GM18511 (cell line): ENCODE measurements around the gene SLC35G2.
"Not testable (repeated sequence)": the region's sequence is repeated elsewhere in the genome, so short reads cannot be mapped to it uniquely, and the experiment has no call there.

Experiments used
- ATAC-seq: cut with Tn5 transposase; IDR thresholded peaks from one replicate; pipeline ENCODE4 v1.9.1; 2021; ENCODE audit warnings: mild to moderate bottlenecking, moderate library complexity; ENCODE audit not compliant: unreplicated experiment

Gene SLC35G2

DNA sequence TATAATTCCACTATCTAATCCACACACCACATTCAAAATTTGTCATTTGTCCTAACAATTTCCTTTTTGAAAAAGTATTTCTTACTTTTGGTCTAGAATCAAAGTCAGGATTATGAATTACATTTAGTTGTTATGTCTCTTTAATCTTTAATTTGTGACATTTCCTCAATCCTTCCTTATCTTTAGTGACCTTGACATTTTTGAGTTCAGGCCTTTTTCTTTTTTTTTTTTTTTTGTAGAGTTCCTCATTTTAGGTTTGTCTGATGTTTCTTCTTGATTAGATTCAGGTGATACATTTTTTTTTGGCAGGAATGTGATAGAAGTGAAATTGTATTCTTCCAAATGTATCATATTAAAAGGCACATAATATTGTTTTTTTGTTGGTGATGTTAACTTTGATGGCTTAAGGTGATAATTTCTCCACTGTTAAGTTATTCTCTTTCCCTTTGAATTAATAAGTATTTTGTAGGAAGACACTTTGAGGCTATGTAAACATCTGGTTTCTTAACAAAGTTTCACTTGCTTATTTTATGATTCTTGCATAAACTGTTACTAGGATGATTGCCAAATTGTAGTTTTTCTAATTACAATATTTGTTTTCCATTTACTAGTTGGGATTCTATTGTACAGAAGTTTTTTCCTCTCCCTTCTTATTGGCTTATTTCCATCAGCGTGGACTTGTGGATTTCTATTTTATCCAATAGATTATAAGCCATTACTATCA, 16.3 kb downstream of the SLC35G2 start:
- ATAC-seq = no peak

- ATAC-seq = no peak
Observed at GRCh38 chr3:136835813-136836510, 17.0 kb downstream of the SLC35G2 start.

- no peak for ATAC-seq
Observed at GRCh38 chr3:136836511-136837156, 17.7 kb downstream of the SLC35G2 start.

- ATAC-seq = no peak
Observed at GRCh38 chr3:136838641-136839555, 20.0 kb downstream of the SLC35G2 start.

- ATAC-seq = no peak
Observed at GRCh38 chr3:136839556-136839931, 20.6 kb downstream of the SLC35G2 start.

DNA sequence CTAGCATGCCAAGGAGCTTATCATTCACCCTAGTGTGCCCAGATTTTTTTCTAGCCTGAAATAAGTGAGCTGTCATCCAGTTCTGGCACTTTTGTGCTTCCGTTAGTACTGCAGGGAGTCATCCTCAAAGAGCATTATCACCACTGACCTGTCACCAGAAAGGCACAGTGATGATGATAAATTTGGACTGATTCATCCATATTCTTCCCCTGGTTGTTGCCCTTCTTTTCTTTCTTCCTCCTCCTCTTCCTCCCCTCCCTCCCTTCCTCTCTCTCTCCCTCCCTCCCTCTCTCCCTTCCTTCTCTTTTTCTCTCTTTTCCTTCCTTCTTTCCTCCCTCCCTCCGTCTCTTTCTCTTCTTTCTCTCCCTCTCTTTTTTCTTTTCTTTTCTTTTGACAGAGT, 21.3 kb downstream of the SLC35G2 start:
- no peak for ATAC-seq

GRCh38 chr3:136842294-136842693, 23.4 kb downstream of the SLC35G2 start:
- no peak for ATAC-seq

DNA sequence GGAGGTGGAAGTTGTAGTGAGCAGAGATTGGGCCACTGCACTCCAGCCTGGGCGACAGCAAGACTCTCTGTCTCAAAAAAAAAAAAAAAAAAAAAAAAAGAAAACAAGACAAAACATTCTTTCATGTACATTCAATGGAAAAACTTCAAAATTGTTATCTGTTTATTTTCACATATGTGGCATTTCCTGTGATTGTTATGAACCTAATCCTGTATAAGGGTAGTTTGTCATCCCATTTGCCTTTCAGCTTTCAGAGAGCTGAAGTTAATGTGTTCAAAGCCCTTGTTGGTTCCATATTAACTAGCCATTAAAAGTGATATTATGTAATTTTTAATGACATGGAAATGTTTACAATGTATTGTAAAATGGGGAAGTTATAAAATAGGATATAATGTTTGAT, 25.8 kb downstream of the SLC35G2 start:
- ATAC-seq = no peak

DNA sequence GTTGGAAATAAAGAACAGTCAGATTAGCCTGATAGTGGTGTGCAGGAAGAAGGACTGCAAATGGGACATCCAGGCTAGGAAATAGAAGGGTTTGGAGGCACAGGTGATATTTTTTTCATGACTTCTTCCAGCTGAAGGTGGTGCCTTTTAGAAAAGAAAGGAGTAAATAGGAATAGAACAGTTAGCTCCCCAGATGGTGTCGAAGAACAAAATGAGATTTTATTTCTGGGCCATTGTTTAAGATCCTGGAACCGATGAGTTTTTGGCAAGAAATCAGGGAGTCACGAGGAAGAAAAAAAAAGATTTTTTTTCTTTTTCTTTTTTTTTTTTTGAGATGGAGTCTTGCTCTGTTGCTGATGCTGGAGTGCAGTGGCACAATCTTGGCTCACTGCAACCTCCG, 33.3 kb downstream of the SLC35G2 start:
- ATAC-seq = no peak

- no peak for ATAC-seq
Observed at GRCh38 chr3:136856665-136857064, 37.7 kb downstream of the SLC35G2 start.

DNA sequence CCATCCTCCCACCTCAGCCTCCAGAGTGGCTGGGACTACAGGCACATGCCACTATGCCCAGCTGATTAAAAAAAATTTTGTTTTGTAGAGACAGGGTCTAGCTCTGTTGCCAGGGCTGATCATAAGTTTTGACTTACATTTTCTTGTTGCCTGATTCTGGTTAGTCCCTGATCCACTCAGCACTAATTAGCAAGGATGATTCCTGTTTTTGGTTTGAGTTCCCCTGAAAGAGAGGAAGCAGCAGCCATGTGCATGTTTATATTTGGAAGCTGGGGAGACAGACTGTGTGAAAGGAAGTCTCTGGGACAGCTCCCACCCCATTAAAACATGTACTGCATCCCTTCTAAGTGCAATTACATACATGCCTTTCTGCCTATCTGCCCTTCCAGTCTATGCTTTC, 39.5 kb downstream of the SLC35G2 start:
- no peak for ATAC-seq

- no peak for ATAC-seq
Observed at GRCh38 chr3:136860541-136860940, 41.6 kb downstream of the SLC35G2 start.

GRCh38 chr3:136861890-136862616, 43.1 kb downstream of the SLC35G2 start, which contains the start of gene NCK1:
Gene NCK1 (plus strand): TSS chr3:136862208. CDS start chr3:136928002, 65,794 bp downstream.
- ATAC-seq = peak; percentile 97

GRCh38 chr3:136862617-136863322, 43.8 kb downstream of the SLC35G2 start:
- ATAC-seq = peak; percentile 36

DNA sequence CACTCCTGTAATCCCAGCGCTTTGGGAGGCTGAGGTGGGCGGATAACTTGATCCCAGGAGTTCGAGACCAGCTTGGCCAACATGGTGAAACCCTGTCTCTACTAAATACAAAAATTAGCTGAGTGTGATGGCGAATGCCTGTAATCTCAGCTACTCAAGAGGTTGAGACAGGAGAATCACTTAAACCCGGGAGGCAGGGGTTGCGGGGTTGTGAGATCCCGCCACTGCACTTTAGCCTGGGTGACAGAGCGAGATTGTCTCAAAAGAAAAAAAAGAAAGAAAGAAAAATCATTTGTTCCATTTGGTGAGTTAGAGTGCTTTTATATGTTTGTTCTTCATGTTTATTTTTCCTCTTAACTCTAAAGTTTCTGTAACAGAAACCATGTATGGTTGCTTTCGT, 50.4 kb downstream of the SLC35G2 start:
- ATAC-seq = no peak

DNA sequence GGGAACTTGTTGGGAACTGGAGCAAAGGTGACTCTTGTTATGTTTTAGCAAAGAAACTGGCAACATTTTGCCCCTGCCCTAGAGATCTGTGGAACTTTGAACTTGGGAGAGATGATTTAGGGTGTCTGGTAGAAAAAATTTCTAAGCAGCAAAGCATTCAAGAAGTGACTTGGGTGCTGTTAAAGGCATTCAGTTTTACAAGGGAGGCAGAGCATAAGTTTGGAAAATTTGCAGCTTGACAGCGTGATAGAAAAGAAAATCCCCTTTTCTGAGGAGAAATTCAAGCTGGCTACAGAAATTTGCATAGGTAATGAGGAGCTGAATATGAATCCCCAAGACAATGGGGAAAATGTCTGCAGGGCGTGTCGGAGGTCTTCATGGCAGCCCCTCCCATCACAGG, 53.3 kb downstream of the SLC35G2 start:
- ATAC-seq = not testable (repeated sequence)

DNA sequence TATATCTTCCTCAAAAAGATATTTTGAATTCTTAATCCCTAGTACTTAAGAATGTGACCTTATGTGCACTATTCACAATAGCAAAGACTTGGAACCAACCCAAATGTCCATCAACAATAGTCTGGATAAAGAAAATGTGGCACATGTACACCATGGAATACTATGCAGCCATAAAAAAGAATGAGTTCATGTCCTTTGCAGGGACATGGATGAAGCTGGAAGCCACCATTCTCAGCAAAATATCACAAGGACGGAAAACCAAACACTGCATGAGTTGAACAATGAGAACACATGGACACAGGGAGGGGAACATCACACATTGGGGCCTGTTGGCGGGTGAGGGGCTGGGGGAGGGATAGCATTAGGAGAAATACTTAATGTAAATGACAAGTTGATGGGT, 60.6 kb downstream of the SLC35G2 start:
- ATAC-seq = not testable (repeated sequence)

DNA sequence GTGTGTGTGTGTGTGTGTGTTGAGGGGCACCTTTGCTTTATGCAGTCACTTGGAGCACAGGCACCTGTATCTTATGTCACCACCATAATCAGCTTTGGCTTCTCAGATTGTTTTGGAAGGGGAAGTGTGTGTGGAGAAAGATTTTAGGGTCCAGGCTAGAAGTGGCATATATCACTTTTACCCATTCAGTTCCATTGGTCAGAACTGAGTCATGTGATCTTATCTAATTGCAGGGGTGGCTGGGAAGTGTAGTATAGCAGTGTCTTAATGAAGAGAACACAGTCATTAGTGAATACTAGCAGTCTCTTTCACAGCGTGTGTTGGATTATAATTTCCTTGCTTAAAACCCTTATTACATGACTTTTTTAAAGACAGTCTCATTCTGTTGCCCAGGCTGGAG, 63.6 kb downstream of the SLC35G2 start:
- ATAC-seq = no peak

- no peak for ATAC-seq
Observed at GRCh38 chr3:136883967-136884720, 65.2 kb downstream of the SLC35G2 start.
